Peyer's patch (tissue), 4 donors: ENCODE measurements around the gene AJUBA. TPM values are rescaled to one million over a fixed set of nuclear protein-coding genes. Genes with fewer than 3 reads are reported as not detected.

Experiments
- DNase-seq, 3 donors: peaks; one replicate each; pipeline ENCODE4 v3.0.0-alpha.2; 2017 to 2019
- H3K27ac ChIP-seq, 4 donors: fragments of 200-600 bp; sonication (generic); one replicate each; pipeline ENCODE4 v1.5.1; 2016 to 2019
- H3K27me3 ChIP-seq, 2 donors: fragments of 200-600 bp; sonication (generic); one replicate each; pipeline ENCODE4 v1.5.1; 2019
- H3K36me3 ChIP-seq, 3 donors: fragments of 200-600 bp; sonication (generic); one replicate each; pipeline ENCODE4 v1.5.1; 2016 to 2019
- H3K4me1 ChIP-seq, 4 donors: fragments of 200-600 bp; sonication (generic); one replicate each; pipeline ENCODE4 v1.5.1; 2016 to 2019
- H3K4me3 ChIP-seq, 4 donors: fragments of 200-600 bp; sonication (generic); 1 replicate in 3 of 4; 2 replicates in 1 of 4; pipeline ENCODE4 v1.5.1; 2016 to 2019; ENCODE audit warnings: mild to moderate bottlenecking in 1 of 4
- H3K9me3 ChIP-seq, 4 donors: fragments of 200-600 bp; sonication (generic); one replicate each; pipeline ENCODE4 v1.5.1; 2016 to 2019; ENCODE audit warnings: mild to moderate bottlenecking in 1 of 4
- CTCF ChIP-seq, 6 experiments: fragments of 450-650 bp in 4 of 6; fragments of 200-600 bp in 2 of 6; sonication (generic) in 1 of 6; IDR thresholded peaks; one replicate each; pipeline ENCODE4 v1.5.1; 2017 to 2019; ENCODE audit warnings: antibody characterized with exemption in 6 of 6, mild to moderate bottlenecking in 3 of 6, moderate library complexity in 1 of 6
- POLR2A ChIP-seq, 2 donors: fragments of 450-650 bp; IDR thresholded peaks; one replicate each; pipeline ENCODE4 v1.5.1; 2017; ENCODE audit warnings: antibody characterized with exemption in 2 of 2, mild to moderate bottlenecking in 2 of 2, moderate library complexity in 2 of 2
- total RNA-seq, 4 donors: library from RNA; depleted of rRNA; stranded (reverse); fragments of >200 nt; gene quantifications; one replicate each; pipeline ENCODE4 v1.1.0, GENCODE V29; 2016

The AJUBA gene
- total RNA-seq, 4 donors from 2014 or later: 0.70 to 3.3 (median 2.4) TPM

GRCh38 chr14:22980672-22981089 lies 1.7 kb downstream of the AJUBA start:
- Histone ChIP-seq H3K27ac (peak overlapping the region; percentile 9 to 45 (median 29)), H3K9me3 (peaks cover 0 to 5% (median 0%) of the 10 kb centered on the region in 4 donors), H3K4me3 (peak overlapping the region; percentile 48 to 75 (median 62)), H3K27me3 (no peaks in the 10 kb centered on the region), H3K36me3 (no peaks in the 10 kb centered on the region), H3K4me1 (peaks cover 0 to 53% (median 21%) of the 10 kb centered on the region in 4 donors)
- no peak for TF ChIP-seq POLR2A (IDR thresholded peaks at IDR 0.05)
- no peak for TF ChIP-seq CTCF (IDR thresholded peaks at IDR 0.05)
- peak in 1 of 3 donors; percentile 73 for DNase-seq

GRCh38 chr14:22979748-22980392 lies 2.5 kb downstream of the AJUBA start:
- Histone ChIP-seq H3K27ac (peak overlapping the region in 2 of 4 donors; percentile 27 to 31), H3K27me3 (no peaks in the 10 kb centered on the region), H3K4me1 (peaks cover 0 to 53% (median 21%) of the 10 kb centered on the region in 4 donors), H3K9me3 (peaks cover 0 to 5% (median 0%) of the 10 kb centered on the region in 4 donors), H3K4me3 (peak overlapping the region in 2 of 4 donors; percentile 48 to 66), H3K36me3 (no peaks in the 10 kb centered on the region)
- TF ChIP-seq POLR2A (IDR thresholded peaks at IDR 0.05) (no peak), CTCF (IDR thresholded peaks at IDR 0.05) (no peak)
- no peak for DNase-seq

GRCh38 chr14:22978981-22979671 lies 3.2 kb downstream of the AJUBA start:
- peak overlapping the region in 1 of 4 donors; percentile 32 for H3K27ac ChIP-seq
- DNase-seq: no peak
- H3K9me3 ChIP-seq: peaks cover 0 to 5% (median 0%) of the 10 kb centered on the region in 4 donors
- no peaks in the 10 kb centered on the region for H3K36me3 ChIP-seq
- TF ChIP-seq CTCF (IDR thresholded peaks at IDR 0.05): no peak
- TF ChIP-seq POLR2A (IDR thresholded peaks at IDR 0.05): no peak
- no peaks in the 10 kb centered on the region for H3K27me3 ChIP-seq
- H3K4me1 ChIP-seq: peaks cover 0 to 53% (median 21%) of the 10 kb centered on the region in 4 donors
- H3K4me3 ChIP-seq: no peak overlapping the region

- Histone ChIP-seq H3K27ac (peak overlapping the region in 1 of 4 donors; percentile 57), H3K9me3 (peaks cover 0 to 5% (median 0%) of the 10 kb centered on the region in 4 donors), H3K27me3 (no peaks in the 10 kb centered on the region), H3K4me1 (peaks cover 0 to 53% (median 21%) of the 10 kb centered on the region in 4 donors), H3K4me3 (no peak overlapping the region), H3K36me3 (no peaks in the 10 kb centered on the region)
- DNase-seq: no peak
- no peak for TF ChIP-seq CTCF (IDR thresholded peaks at IDR 0.05)
- no peak for TF ChIP-seq POLR2A (IDR thresholded peaks at IDR 0.05)
These were observed 3.9 kb downstream of the AJUBA start for GRCh38 chr14:22978487-22978837.

GRCh38 chr14:22977684-22978486 lies 4.5 kb downstream of the AJUBA start:
- peaks cover 0 to 53% (median 21%) of the 10 kb centered on the region in 4 donors for H3K4me1 ChIP-seq
- DNase-seq: peak in 2 of 3 donors; percentile 62 to 75
- peaks cover 0 to 5% (median 0%) of the 10 kb centered on the region in 4 donors for H3K9me3 ChIP-seq
- no peaks in the 10 kb centered on the region for H3K36me3 ChIP-seq
- H3K27ac ChIP-seq: peak overlapping the region in 2 of 4 donors; percentile 37 to 57
- H3K4me3 ChIP-seq: no peak overlapping the region
- TF ChIP-seq CTCF (IDR thresholded peaks at IDR 0.05) (no peak), POLR2A (IDR thresholded peaks at IDR 0.05) (no peak)
- H3K27me3 ChIP-seq: no peaks in the 10 kb centered on the region
